GM18499 (cell line): ENCODE measurements around the gene GDE1.

Experiments
- ATAC-seq: cut with Tn5 transposase; IDR thresholded peaks from one replicate; pipeline ENCODE4 v1.9.1; 2021; ENCODE audit warnings: moderate number of reproducible peaks; ENCODE audit not compliant: insufficient read depth, unreplicated experiment

Gene GDE1

DNA sequence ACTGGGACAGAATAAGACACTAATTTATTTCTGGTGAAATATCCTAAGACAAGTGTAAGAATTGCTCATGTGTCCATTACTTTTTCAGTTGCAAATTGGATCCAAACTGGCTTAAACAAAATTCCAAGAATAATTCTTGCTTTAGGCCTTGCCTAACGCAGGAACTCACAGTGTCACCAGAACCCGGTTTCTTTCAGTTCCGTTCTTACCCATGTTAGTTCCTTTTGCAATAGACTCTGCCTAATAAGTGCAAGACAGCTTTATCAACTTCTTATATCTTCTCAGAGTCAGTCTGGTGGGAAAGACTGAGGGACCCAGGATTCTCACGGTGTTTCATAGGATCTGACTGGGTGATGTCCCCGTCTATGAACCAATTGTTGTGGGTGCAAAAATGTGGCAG is 24.7 kb downstream of the GDE1 start:
- ATAC-seq, result no peak

DNA sequence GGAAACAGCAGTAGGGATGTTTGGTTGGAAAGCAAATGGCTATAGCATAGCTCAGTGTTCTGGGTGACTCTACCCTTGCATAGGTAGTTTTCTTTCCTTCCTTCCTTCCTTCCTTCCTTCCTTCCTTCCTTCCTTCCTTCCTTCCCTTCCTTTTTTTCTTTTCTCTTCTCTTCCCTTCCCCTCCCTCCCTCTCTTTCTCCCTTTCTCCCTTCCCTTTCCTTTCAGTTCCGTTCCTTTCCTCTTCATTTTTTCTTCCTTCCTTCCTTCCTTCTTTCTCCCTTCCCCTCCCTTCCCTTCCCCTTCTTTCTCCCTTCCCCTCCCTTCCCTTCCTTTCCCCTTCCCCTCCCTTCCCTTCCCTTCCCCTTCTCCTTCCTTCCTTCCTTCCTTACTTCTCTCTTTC is 31.3 kb downstream of the GDE1 start:
- no peak for ATAC-seq

- ATAC-seq, result no peak
Measured at GRCh38 chr16:19488213-19488640, 33.7 kb downstream of the GDE1 start.

DNA sequence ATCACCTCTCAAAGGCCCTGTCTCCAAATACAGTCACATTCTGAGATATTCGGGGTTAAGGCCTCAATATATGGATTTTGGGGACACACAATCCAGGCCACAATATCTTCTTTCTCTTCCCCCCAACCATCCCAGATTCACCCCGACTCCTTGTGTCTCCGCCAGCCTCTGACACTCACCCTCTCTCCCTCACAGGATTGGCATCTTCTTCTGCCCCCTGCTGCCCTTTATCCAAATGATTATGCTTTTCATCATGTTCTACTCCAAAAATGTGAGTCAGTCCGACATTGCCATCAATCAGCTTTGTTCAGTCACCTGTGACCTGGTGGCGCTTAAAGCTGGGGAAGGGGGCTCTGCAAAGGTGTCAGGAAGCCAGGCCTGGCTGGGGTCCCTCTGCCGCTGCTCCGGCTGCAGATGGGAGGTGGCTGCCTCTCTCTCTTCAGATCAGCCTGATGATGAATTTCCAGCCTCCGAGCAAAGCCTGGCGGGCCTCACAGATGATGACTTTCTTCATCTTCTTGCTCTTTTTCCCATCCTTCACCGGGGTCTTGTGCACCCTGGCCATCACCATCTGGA is 35.1 kb downstream of the GDE1 start:
- no peak for ATAC-seq

DNA sequence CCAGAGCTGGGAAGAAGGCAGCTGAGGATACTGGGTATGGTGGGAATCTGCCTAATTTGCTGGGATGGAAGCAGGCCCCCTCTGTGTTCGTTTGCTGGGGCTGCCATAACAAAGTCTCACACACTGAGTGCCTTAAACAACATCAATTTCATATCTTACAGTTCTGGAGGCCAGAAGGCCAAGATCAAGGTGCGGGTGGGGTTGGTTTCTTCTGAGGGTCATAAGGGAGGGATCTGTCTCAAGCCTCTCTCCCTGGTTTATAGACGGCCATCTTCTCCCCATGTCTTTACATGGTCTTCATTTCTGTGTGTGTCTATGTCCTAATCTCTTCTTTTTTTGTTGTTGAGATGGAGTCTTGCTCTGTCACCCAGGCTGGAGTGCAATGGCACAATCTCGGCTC is 35.8 kb downstream of the GDE1 start:
- no peak for ATAC-seq

GRCh38 chr16:19485611-19486010 is 36.3 kb downstream of the GDE1 start:
- no peak for ATAC-seq

- ATAC-seq, result no peak
Measured at GRCh38 chr16:19484096-19484495, 37.8 kb downstream of the GDE1 start.

DNA sequence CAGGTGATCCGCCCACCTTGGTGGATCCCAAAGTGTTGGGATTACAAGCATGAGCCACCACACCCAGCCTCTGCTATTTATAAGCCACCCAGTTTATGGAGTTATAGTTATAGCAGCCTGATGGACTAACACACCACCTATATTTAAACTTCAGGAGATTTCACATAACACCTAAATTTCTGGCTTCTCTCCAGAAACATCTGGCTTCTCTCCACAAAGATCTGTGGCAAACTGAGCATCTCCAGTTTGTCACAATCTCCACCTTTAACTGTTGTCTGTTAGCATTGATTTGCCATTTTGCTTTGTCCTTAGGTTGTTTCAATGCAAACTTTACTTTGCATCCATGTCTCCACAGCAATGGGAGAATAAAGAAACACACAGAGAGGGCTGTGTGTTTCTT is 39.6 kb downstream of the GDE1 start:
- ATAC-seq, result no peak

GRCh38 chr16:19481769-19482168 is 40.1 kb downstream of the GDE1 start:
- no peak for ATAC-seq

- no peak for ATAC-seq
Measured at GRCh38 chr16:19481296-19481695, 40.6 kb downstream of the GDE1 start.

- ATAC-seq, result no peak
Measured at GRCh38 chr16:19479302-19479721, 42.6 kb downstream of the GDE1 start.

- no peak for ATAC-seq
Measured at GRCh38 chr16:19478505-19478904, 43.4 kb downstream of the GDE1 start.

GRCh38 chr16:19474617-19475016 is 47.3 kb downstream of the GDE1 start:
- ATAC-seq, result no peak

DNA sequence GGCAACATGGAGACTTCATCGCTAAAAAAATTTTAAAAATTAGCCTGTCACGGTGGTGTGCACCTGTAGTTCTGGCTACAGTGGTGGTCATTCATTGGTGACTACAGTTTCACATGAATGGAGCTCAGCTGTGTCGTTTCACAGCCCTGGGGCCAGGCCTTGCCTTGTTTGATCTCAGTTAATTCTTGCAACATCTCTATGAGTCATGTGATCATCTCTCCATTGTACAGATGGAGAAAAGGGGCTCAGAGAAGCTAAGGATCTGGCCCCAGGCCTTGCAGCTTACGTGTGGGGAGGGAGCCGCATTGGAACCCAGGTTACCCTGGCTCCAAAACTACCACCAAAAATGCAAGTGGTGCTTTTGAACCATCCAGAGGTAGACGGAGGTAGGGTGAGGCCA is 49.4 kb downstream of the GDE1 start:
- no peak for ATAC-seq

DNA sequence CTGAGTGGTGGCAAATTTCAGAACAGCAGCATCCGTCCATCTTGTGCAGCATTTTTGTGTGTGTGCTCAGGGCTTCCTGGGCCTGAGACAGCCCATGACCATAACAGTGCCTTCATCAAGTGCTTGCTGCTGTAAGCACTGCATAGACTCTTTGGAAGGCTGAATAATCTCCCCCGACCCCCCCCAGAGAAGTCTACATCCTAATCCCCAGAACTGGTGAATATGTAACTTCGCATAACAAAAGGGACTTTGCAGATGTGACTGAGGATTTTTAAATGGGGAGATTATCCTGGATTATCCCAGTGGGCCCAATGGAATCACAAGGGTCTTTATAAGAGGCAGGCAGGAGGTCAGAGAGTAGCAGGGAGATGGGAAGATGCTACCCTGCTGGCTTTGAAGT is 53.6 kb downstream of the GDE1 start:
- no peak for ATAC-seq

DNA sequence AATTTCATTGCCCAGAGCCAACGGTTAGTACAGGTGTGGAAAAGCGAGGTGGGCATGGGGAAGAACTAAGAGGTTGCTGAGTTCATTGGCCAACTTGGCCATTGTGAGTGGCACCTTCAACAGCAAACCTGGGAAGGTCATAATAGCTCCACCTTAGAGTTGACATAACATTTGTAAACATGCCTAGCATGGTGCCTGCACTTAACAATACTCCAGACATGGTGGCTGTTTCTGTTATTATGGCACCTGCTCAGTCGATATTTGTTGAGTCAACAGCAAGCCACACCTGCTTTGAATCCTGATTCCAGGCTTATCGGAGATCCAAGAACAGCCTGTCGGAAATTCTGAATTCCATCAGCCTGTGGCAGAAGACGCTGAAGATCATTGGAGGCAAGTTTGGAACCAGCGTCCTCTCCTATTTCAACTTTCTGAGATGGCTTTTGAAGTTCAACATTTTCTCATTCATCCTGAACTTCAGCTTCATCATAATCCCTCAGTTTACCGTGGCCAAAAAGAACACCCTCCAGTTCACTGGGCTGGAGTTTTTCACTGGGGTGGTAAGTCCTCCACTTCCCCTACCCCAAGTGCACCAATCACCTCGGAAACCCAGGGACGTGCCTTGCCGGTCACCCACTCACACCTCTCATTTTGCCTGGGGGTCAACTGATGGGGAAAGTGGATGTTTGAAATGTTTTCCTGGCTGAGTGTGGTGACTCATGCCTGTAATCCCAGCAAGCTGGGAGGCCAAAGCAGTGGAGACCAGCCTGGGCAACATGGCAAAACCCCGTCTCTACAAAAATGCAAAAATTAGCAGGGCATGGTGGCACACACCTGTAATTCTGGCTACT is 58.2 kb downstream of the GDE1 start:
- ATAC-seq, result no peak

DNA sequence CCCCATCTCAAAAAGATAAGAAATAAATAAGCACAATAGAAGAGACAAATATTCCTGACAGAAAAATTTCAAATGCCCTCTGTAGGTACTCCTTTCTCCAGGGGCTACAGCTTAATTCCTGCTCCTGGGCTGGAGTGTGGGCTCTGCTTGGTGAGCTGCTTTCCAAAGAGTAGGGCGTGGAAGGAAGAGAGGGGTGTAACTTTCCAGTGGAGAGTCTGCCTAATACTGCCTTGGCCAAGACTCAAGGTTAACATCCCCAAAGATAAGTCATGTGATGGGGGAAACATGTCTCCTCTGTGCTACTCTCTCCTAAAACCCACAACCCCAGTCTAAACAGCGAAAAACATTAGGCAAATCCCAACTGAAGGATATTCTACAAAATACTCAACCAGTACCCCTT is 61.5 kb downstream of the GDE1 start:
- ATAC-seq, result no peak

- no peak for ATAC-seq
Measured at GRCh38 chr16:19458722-19459379, 63.0 kb downstream of the GDE1 start.
